ENCODE data around the gene NGB.

The NGB gene

DNA sequence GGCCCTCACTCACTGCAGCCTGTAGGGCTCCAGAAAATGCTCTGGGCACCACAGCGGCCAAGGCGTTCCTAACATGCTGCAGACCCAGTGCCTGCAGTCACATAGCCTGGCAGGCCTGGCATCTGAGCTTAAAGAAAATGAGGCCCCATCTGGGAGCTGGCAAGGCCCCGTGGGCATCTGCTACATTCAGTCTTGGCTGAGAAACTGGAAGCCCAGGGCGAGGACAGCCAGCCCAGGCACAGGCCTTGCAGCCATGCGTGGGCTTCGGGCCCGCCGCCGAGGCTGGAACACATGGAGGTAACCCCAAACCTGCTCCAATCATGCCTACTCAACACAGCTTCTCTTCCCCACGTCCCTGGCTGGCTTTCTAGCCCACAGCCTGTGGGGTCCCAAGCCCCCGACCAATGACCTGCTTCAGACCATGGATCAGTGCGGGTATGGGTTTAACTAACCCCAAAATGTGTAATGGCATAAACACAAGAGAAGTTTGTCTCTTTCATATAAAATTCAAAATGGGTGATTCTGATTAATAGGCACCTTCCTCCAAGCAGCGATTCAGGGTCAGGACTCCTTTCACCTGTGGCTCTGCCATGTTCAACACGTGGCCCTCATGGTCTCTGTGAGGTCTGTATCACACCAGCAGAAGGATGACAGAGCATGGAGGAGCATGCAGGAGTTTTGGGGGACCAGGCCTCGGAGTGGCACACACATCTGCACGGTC is 6.4 kb downstream of the NGB start:
- H3K27me3 Mint-ChIP-seq: peaks cover 2% of the 10 kb centered on the region
- H3K9me3 Mint-ChIP-seq (ENCODE audit: low read depth): no peaks in the 10 kb centered on the region
- H3K4me3 Mint-ChIP-seq: no peak overlapping the region
- H3K4me1 Mint-ChIP-seq (ENCODE audit: low read depth): peaks cover 2% of the 10 kb centered on the region
- no peak overlapping the region for H3K27ac Mint-ChIP-seq
- H3K36me3 Mint-ChIP-seq: no peaks in the 10 kb centered on the region

DNA sequence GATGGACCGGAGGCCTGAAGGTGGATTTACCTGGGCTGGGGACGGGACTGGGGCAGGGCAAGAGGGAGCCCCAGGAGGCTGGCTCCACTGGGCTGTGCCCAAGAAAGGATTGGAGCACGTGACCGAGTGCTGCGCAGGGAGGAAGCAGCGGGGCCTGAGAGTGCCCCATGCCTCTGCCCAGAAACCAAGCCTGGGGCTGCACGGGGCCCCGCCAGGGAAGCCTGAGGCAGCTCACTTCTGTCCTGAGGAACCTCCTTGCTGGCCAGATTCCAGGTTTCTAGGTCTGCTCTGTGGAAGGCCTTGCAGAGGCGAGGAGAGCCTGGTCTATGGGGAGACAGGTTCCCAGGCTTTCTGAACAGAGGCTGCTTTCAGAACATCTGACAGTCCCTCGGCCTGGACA is 10.4 kb downstream of the NGB start:
- H3K9me3 Mint-ChIP-seq (ENCODE audit: low read depth): no peaks in the 10 kb centered on the region
- H3K36me3 Mint-ChIP-seq: no peaks in the 10 kb centered on the region
- no peak overlapping the region for H3K4me3 Mint-ChIP-seq
- no peaks in the 10 kb centered on the region for H3K27me3 Mint-ChIP-seq
- H3K27ac Mint-ChIP-seq: no peak overlapping the region
- H3K4me1 Mint-ChIP-seq (ENCODE audit: low read depth): no peaks in the 10 kb centered on the region

DNA sequence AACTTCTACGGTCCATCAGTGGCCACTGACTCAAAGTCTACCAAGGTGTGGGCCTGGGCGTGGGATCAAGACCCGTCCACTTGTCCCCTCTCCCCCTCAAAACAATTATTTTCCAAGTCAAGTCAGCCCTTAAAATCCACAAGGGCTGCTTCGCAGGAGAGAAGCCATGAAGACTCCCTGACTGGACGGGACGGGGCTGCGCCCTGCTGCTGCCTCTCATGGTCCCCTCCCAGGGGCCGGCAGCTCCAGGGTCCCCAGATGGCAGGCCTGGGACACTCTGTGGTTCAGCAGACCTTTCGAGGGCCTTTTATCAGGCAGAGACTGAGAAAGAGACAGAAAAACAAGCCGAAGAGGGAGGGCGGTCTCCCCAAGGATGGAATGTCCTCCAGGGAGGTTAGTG is 10.8 kb downstream of the NGB start:
- Mint-ChIP-seq H3K4me1 (ENCODE audit: low read depth) (no peaks in the 10 kb centered on the region), H3K36me3 (no peaks in the 10 kb centered on the region), H3K9me3 (ENCODE audit: low read depth) (no peaks in the 10 kb centered on the region), H3K27ac (no peak overlapping the region), H3K27me3 (no peaks in the 10 kb centered on the region), H3K4me3 (no peak overlapping the region)

DNA sequence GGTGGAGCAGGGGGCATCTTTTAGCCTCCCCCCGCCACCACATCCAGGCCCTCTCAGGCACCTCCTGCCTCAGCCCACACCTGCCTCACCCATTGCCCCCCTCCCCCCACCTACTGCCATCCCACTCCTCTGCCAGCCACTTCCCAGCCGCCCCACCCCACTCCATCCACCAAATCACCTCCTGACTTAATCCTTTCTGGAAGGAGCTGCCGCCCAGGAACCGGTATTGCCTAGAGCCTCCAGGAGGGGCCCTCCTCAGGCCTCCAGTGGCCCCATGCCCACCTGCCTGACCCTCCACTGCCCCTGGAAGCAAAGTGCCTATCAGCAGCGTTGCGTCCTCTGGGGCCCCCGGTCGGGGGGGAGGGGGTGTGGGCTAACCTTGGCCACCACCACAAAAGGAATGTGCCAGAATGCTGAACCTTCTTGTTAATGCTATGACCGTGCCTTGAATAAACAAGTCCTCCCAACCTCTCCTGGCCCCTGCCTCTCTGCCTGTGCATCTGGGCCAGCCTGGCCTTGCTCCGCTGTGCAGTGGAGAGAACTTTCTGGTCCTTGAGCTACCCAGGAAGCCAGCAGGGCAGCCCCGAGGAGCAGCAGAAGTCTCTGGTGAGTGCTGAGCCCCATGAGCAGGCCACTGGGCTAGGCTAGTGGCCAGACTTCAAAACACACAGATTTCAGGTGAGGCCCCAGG is 11.8 kb downstream of the NGB start:
- H3K36me3 Mint-ChIP-seq: no peaks in the 10 kb centered on the region
- H3K4me3 Mint-ChIP-seq: no peak overlapping the region
- no peaks in the 10 kb centered on the region for H3K9me3 Mint-ChIP-seq (ENCODE audit: low read depth)
- no peaks in the 10 kb centered on the region for H3K4me1 Mint-ChIP-seq (ENCODE audit: low read depth)
- no peaks in the 10 kb centered on the region for H3K27me3 Mint-ChIP-seq
- no peak overlapping the region for H3K27ac Mint-ChIP-seq

DNA sequence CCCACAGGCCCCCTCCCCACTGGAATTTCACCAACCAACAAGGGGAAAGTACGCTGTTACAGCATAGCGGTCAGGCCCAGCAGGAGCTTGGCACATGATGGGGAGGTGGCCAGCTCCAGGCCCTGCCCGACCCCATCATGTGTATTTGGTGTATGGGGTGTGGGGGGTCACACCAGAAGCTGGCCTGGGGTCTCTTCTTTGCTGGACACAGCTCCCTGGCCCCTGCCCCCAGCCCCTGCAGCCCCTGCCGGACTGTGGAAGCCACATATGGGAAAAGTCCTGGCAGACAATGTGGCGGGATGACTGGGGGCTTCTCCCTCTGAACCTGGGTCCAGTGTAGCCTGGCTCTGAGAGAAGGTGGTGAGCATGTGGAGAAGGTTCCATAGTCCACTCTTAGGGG is 12.4 kb downstream of the NGB start:
- Mint-ChIP-seq H3K27me3 (no peaks in the 10 kb centered on the region), H3K4me3 (no peak overlapping the region), H3K27ac (no peak overlapping the region), H3K36me3 (no peaks in the 10 kb centered on the region), H3K4me1 (ENCODE audit: low read depth) (no peaks in the 10 kb centered on the region), H3K9me3 (ENCODE audit: low read depth) (no peaks in the 10 kb centered on the region)

DNA sequence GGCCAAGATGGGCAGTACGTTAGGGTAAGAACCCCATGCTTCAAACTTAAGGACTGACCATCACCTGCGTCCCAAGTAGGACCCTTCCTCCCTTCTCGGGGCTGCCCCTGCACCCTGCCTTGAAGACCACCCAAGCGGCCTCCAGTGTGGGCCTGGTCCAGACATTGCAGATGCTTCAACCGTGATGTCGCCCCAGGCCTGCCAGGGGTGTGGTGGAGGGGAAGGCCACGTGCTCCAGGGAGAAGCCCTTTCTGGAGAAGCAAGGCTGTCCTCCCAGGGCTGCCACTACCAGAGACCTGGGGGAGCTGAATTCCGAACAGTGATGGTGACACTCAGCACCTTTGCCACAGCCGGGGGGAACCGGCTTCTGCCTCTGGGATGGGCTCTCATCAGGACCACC is 13.3 kb downstream of the NGB start:
- no peaks in the 10 kb centered on the region for H3K36me3 Mint-ChIP-seq
- H3K4me1 Mint-ChIP-seq (ENCODE audit: low read depth): no peaks in the 10 kb centered on the region
- no peak overlapping the region for H3K27ac Mint-ChIP-seq
- H3K9me3 Mint-ChIP-seq (ENCODE audit: low read depth): no peaks in the 10 kb centered on the region
- no peak overlapping the region for H3K4me3 Mint-ChIP-seq
- no peaks in the 10 kb centered on the region for H3K27me3 Mint-ChIP-seq

DNA sequence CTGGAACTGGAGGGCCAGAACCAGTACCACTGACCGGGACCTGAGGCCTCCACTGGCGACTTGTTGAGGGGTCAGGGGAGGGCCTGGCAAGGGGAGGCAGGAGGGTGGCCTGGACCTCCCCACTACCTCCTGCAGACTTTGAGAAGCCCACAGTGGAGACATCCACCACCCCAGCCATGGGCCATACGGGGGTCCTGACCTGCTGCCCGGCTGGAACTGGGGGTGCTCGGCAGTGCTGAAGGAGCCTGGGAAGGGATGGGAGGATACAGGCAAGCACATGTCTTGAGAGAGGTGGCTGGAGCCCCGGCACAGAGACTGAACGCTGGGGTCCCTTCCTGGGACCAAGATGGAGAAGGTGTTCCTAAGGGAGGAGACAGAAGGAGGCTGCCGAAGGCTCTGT is 14.3 kb downstream of the NGB start:
- Mint-ChIP-seq H3K9me3 (ENCODE audit: low read depth) (no peaks in the 10 kb centered on the region), H3K4me1 (ENCODE audit: low read depth) (no peaks in the 10 kb centered on the region), H3K27me3 (no peaks in the 10 kb centered on the region), H3K36me3 (no peaks in the 10 kb centered on the region), H3K4me3 (no peak overlapping the region), H3K27ac (no peak overlapping the region)

DNA sequence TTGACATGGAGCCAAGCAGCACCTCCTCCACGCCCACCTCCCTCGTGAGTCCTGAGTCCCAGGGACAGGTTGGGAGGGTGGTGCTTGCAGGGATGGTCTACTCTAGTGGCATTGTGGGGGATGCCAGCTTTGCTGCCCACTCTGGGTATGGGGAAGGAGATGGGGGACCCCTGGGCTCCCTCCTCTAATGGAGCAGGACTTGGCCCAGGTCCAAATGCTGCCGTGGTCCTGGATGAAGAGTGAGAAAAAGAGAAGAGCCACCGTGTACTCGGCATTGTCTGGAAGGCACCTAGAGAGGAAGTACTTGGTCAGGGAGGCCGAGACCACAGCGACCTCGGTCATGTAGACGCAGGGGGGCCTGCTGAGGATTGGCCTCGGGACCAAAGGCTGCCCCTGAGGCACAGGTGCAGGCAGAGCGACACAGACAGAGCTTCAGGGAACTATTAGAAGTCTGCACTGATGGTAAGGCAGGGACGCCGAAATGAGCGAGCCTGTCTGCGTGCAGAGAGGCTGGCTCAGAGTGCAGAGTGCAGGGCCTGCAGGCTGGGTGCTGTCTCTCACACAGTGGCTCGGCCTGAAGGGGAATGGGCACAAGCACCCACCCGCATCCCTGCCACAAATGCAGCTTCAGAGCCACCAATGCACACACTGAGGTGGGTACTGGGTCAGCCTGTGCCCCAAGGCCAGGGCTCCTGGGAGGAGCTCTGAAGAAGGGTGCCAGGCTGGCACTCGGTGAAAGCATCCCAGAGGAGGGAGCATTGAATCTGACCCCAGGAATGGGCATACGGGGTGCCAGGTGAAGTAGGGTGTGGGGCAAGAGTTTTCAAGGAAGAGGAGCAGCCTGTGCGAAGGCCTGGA is 17.4 kb downstream of the NGB start:
- Mint-ChIP-seq H3K36me3 (no peaks in the 10 kb centered on the region), H3K4me3 (no peak overlapping the region), H3K27me3 (no peaks in the 10 kb centered on the region), H3K9me3 (ENCODE audit: low read depth) (no peaks in the 10 kb centered on the region), H3K27ac (no peak overlapping the region), H3K4me1 (ENCODE audit: low read depth) (no peaks in the 10 kb centered on the region)

DNA sequence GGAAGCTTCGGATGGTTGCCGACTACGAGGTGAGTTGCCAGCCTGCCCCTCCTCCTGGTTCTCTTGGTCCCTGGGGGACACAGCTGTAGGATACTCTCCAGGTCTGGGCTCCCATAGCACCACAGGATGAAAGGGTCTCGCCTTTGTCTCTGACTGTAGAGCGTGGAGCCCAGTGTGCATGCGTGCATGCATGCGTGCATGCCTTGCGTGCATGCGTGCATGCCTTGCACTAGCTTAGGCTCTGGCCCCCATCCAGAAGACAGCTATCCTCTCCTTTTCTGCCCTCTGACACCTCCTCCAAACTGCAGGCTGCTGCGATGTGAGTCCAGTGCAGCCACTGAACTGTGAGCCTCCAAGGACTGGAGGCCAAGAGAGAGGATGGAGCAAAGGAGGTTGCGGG is 19.1 kb downstream of the NGB start:
- Mint-ChIP-seq H3K27ac (no peak overlapping the region), H3K36me3 (no peaks in the 10 kb centered on the region)

DNA sequence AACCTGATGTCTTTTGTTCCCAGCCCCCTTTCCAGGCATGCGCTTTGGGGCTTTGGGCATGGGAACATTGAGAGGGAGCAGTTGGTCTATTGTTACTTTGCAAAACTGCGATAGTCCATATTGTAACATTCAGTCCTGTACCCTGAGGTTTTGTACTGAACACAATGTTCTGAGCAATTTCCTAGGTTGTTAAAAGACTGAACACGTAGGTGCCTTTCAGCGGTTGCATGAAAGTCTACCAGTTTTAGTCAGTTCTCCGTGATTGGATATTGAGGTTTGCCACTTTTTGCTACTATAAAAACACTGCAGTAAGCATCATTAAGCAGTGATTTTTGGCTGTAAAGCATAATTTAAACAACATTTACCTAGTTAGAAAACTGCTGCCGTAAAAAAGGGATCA is 20.1 kb downstream of the NGB start:
- Mint-ChIP-seq H3K27me3 (no peaks in the 10 kb centered on the region), H3K4me3 (no peak overlapping the region), H3K27ac (no peak overlapping the region), H3K9me3 (ENCODE audit: low read depth) (no peaks in the 10 kb centered on the region), H3K36me3 (no peaks in the 10 kb centered on the region), H3K4me1 (ENCODE audit: low read depth) (no peaks in the 10 kb centered on the region)

More for the DNA sequence above, 19.1 kb downstream of the NGB start:
- no peak overlapping the region for H3K4me3 Mint-ChIP-seq
- no peaks in the 10 kb centered on the region for H3K4me1 Mint-ChIP-seq (ENCODE audit: low read depth)
- H3K27me3 Mint-ChIP-seq: no peaks in the 10 kb centered on the region
- H3K9me3 Mint-ChIP-seq (ENCODE audit: low read depth): no peaks in the 10 kb centered on the region

DNA sequence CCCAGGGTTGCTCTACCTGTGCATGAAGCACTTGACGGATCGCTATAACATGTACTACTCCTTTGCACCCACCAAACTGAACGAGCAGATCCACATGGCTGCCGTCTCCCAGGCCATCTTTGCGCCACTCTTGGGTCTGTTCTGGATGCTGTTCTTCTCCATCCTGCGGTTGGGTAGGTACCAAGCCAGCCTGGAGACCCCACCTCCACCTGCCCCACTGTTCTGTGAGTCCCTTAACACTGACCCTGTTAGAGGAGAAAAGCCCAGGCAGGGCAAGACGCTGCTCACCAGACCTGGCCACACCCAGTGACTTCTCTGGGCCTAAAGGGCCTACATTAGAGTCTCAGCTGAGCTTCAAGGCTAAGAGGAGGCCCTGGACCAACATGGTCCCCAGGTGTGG is 21.7 kb downstream of the NGB start:
- H3K27ac Mint-ChIP-seq: no peak overlapping the region
- no peaks in the 10 kb centered on the region for H3K36me3 Mint-ChIP-seq
- no peaks in the 10 kb centered on the region for H3K27me3 Mint-ChIP-seq
- no peaks in the 10 kb centered on the region for H3K4me1 Mint-ChIP-seq (ENCODE audit: low read depth)
- no peaks in the 10 kb centered on the region for H3K9me3 Mint-ChIP-seq (ENCODE audit: low read depth)
- no peak overlapping the region for H3K4me3 Mint-ChIP-seq

DNA sequence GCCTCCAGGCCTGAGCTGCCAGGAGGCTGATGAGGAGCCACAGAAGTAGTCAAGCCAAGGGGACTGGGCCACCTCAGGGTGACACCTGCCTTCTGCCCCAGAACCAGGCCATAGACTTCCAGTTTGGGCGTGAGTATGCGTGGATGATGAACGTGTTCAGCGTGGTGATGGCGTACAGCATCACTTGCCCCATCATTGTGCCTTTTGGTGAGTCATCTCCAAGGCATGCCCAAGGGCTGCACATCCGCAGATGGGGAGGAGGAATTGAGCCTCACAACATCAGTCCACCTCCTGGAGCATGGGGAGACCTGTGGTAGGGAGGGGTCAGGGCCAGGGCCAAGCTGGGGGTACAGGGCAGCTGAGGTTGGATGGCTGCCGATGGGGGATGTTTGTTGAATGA is 22.3 kb downstream of the NGB start:
- no peak overlapping the region for H3K4me3 Mint-ChIP-seq
- H3K27ac Mint-ChIP-seq: no peak overlapping the region

DNA sequence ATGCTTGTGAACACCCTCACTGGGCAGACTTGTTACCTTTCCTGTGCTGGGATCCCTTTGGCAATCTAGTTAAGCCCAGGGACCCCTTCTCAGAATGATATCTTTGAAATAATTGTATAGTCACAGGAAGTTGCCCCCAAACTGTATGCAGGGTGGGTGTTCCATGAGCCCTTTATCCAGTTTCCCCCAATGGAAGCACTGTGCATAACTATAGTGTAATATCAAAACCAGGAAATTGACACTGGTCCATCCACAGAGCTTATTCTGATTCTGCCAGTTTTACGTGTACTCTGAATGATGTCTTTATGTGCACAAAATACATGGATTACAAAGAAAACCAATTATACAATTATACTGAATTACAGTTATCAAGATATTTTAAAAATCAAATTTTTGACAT is 24.2 kb downstream of the NGB start:
- no peaks in the 10 kb centered on the region for H3K4me1 Mint-ChIP-seq (ENCODE audit: low read depth)
- H3K4me3 Mint-ChIP-seq: no peak overlapping the region
- no peaks in the 10 kb centered on the region for H3K36me3 Mint-ChIP-seq
- no peaks in the 10 kb centered on the region for H3K27me3 Mint-ChIP-seq
- H3K27ac Mint-ChIP-seq: no peak overlapping the region
- H3K9me3 Mint-ChIP-seq (ENCODE audit: low read depth): no peaks in the 10 kb centered on the region

More for the DNA sequence above, 22.3 kb downstream of the NGB start:
- no peaks in the 10 kb centered on the region for H3K9me3 Mint-ChIP-seq (ENCODE audit: low read depth)
- no peaks in the 10 kb centered on the region for H3K27me3 Mint-ChIP-seq
- no peaks in the 10 kb centered on the region for H3K36me3 Mint-ChIP-seq
- no peaks in the 10 kb centered on the region for H3K4me1 Mint-ChIP-seq (ENCODE audit: low read depth)

DNA sequence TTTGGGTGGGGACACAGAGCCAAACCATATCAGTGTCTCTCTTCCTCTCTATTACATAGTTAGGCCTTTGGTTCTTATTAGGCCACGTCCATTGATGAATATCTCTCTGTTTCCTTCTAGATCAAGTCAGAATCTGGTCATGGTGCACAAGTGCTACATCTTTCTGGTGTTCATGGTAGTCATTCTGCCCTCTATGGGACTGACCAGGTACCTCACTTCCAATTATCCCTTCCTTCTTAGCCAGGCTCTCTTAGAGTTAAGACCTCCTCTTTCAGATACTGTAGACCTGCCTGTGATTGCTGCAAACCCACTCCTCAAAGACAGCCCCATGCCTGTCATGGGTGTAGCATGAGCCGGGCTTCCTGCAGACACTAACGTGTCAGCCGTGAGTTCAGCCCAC is 25.2 kb downstream of the NGB start:
- H3K27ac Mint-ChIP-seq: no peak overlapping the region
- H3K36me3 Mint-ChIP-seq: no peaks in the 10 kb centered on the region
- H3K27me3 Mint-ChIP-seq: no peaks in the 10 kb centered on the region
- no peaks in the 10 kb centered on the region for H3K9me3 Mint-ChIP-seq (ENCODE audit: low read depth)
- no peaks in the 10 kb centered on the region for H3K4me1 Mint-ChIP-seq (ENCODE audit: low read depth)
- no peak overlapping the region for H3K4me3 Mint-ChIP-seq

DNA sequence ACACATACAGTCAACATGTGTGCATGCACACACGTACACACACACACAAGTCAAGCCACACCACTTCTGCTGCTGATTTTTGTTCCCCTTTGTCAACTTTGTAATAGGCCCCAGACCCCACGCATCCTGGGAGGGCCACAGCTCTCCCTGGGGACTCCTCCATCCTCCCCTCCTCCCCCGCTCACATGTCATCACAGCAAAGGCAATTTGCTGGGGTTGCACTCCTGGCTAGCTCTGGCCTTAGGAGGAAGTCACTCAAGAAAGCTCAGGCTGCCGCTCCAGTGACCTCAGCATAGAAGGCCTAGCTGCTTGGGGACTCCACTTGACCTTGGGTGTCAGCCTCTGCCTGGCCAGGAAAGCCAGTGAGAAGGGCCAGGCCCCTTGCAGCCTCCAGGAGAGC is 27.2 kb downstream of the NGB start:
- Mint-ChIP-seq H3K27me3 (no peaks in the 10 kb centered on the region), H3K4me3 (no peak overlapping the region), H3K4me1 (ENCODE audit: low read depth) (no peaks in the 10 kb centered on the region), H3K27ac (no peak overlapping the region), H3K36me3 (no peaks in the 10 kb centered on the region), H3K9me3 (ENCODE audit: low read depth) (no peaks in the 10 kb centered on the region)

All from activated naive CD8-positive, alpha-beta T cell (primary cell).